CD4-positive, alpha-beta T cell treated with Interferon gamma for 1 hour (primary cell): Measurements from ENCODE around the gene TCF7L1.
"Not testable (repeated sequence)": the region's sequence is repeated elsewhere in the genome, so short reads cannot be mapped to it uniquely, and the experiment has no call there.

Experiments
- DNase-seq: peaks from one replicate; pipeline ENCODE4 v3.0.0-alpha.2; 2020

Gene TCF7L1

GRCh38 chr2:85132834-85133637 lies at the start of gene TCF7L1:
Gene TCF7L1 (plus strand): TSS chr2:85133392. CDS start chr2:85133685, 293 bp downstream.
- DNase-seq: peak; percentile 4

GRCh38 chr2:85085563-85085962 lies 47.6 kb upstream of the TCF7L1 start:
- no peak for DNase-seq

DNA sequence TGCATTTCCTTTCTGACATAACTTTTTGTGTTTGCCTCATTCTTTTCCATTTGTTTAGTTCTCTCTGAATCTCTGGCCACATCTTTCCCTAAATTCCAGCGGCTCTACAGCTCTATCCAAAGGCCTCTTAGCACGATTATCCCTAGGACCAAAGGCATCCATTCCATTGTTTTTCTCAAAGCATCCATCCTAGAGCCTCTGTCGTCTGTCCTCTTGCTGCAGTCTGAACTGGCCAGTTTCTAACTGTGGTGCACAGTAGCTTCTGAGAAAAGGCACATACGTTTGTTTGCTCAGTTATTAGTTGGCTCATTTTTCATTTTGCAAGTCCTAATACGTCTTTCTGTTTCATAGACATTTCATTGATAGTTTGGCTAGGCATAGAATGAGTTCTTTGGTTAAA lies 45.7 kb upstream of the TCF7L1 start:
- DNase-seq: no peak

DNA sequence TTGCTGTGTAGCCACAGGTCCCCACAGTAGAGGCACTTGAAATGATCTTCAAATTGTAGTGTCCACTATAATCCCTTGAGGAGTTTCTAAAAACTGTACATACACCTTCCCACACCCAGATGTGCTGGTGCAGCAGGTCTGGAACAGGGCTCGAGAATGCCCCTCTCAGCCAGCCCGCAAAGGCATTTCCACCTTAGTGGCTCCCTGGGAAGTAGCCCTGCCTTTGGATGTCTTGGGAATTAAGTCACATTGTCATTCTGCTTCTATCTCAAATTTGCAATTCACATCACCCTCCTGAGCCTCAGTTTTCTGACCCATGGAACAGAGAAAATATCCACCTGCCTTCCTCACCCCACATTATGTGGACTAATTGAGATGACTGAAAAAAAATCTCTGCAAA lies 44.3 kb upstream of the TCF7L1 start:
- no peak for DNase-seq

DNA sequence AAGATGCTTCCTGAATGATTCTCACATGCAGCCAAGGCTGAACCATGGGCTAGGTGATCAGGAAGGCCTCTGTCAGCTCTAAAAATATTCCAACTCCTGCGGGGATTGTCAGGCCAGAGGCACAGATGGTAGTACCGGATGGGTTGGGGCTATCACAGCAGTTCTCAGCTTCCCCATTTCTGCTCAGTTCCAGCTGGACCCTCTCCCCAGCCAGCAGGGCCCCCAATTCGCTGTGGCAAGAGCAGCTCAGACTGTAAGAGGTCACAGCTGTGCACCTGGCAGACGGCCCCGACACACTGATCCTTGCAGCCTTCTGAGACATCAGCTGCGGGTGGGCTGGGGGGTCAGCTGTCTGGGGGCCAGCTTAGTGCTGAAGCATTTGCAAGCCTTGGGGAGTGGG lies 43.6 kb upstream of the TCF7L1 start:
- no peak for DNase-seq

DNA sequence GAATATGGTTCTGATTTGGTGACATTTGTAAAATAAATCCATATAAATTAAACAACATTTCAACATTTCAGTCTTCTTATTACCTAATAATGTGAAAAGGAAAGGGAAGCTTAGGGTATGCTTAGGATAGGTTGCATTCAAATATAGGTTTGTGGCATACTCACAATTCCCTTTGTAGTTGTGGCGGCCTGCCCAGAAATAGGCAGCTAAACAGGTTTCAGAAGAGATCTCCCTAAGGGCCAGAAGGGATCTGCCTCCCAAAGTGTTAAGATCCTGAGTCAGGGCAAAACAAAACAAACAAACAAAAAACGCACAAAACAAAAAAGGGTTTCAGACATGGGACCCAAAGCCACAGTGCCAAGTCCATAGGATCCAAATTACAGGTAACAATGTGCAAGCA lies 41.4 kb upstream of the TCF7L1 start:
- no peak for DNase-seq

DNA sequence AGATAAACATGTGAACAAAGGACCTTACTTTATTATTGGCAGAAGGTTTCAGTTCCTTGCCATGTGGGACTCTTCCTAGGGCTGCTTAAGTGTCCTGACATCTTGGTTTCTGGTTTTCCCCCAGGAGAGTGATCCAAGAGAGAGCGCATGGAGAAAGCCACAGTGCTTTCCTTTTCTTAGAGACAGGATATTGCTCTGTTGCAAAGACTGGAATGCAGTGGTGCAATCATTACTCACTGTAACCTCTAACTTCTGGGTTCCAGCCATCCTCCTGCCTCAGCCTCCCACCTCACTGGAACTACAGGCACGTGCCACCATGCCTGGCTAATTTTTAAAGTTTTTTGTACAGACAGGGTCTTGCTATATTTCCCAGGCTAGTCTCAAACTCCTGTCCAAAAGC lies 38.1 kb upstream of the TCF7L1 start:
- DNase-seq: no peak

- DNase-seq: no peak
These were observed 36.6 kb upstream of the TCF7L1 start for GRCh38 chr2:85096616-85097015.

GRCh38 chr2:85104228-85104627 lies 29.0 kb upstream of the TCF7L1 start:
- DNase-seq: no peak

DNA sequence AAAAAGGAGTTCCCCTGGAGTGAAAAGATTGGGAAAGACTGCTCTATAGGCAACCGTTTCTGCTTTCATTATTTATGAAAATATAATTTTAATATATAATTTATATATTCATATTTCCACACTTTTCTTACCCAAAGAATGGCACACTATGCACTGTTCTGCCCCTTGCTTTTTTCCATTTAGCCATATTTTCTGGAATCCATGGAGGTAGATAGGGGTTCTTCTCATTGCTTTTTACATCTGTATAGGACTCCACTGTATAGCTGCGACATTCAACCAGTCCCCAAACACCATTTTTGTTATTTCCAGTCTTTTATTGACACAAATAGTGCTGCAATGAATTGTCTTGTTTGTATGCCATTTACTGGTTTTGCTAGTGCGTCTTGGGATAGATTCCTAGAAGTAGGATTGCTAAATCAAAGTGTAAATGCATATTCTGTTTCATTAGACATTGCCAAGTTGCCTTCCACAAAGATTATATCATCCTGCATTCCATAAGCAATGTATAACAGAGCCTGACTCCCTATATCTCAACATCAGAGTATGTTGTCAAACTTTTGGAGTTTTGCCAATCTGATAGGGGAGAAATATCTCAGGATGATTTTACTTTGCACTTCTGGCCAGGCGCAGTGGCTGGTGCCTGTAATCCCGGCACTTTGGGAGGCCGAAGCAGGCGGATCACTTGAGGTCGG lies 26.6 kb upstream of the TCF7L1 start:
- DNase-seq: no peak

GRCh38 chr2:85110991-85111560 lies 22.1 kb upstream of the TCF7L1 start:
- DNase-seq: no peak

DNA sequence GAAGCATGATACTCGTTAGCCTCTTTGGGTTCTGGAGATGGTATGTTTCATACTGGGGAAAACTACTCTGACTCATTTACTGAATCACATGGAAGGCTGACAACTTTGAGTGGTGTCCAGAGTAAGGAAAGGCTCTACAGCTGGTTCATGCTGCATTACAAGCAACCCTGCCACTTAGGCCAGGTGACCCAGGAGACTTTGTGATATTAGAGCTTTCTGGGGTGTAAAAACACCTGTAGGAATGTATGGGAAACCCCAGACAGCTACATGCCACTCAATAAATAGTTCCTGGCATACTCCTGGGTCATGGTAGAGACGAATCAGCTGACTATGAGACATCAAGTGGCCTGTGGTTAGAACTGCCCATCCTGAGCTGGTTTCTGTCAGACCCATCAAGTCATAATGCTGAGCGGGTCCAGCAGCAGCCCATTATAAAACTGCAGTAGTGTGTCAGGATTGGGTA lies 21.3 kb upstream of the TCF7L1 start:
- no peak for DNase-seq

GRCh38 chr2:85112906-85113625 lies 20.1 kb upstream of the TCF7L1 start:
- no peak for DNase-seq

- DNase-seq: no peak
These were observed 18.4 kb upstream of the TCF7L1 start for GRCh38 chr2:85114586-85115330.

- DNase-seq: no peak
These were observed 17.0 kb upstream of the TCF7L1 start for GRCh38 chr2:85116207-85116606.

DNA sequence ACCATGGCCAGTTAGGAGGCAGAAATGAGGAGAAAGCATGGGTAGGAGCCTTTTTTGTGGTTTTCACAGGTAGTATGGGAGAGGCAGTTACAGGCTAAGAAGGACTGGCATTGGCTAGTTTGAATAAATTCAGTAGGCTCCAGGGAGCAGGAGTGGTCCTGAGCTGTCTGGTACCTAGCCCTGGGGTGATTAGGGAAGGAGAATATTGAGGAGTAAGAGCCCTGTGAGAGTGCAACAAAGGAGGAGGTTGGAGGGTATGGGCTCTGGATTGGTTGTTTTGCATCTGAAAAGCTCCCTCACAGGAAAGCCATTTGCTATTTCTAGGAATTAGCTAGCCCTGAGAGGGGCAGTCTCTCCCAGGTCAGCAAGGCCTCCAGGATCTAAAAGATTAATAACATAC lies 13.3 kb upstream of the TCF7L1 start:
- DNase-seq: no peak

- DNase-seq: no peak
These were observed 12.8 kb upstream of the TCF7L1 start for GRCh38 chr2:85120363-85120762.

DNA sequence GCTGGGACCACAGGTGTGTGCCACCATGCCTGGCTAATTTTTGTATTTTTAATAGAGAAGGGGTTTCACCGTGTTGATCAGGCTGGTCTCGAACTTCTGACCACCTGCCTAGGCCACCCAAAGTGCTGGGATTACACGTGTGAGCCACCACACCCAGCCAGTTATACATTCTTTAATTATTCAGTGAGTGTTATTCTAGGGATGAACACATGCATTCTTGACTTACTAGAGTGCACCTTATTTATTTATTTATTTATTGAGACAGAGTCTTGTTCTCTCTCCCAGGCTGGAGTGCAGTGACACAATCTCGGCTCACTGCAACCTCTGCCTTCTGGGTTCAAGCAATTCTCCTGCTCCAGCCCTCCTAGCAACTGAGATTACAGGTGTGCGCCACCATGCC lies 6.7 kb upstream of the TCF7L1 start:
- DNase-seq: not testable (repeated sequence)

DNA sequence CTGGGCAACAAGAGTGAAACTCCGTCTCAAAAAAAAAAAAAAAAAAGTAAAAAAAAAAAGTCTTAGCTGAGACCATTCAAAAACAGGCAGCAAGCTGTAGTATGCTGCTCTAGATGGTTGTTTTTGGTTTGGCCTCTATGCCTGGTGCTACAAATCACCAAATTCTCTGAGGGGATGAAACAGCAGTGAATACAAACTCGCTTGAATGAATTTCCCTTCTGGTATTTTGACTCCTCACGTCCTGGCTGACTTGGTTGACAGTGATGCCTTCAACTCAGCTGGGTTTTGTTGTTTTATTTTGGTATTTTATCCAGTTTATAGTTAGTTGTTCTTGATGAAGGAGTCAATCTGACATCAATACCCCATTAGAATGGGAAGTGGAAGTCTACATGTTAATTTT lies 3.3 kb upstream of the TCF7L1 start:
- no peak for DNase-seq

DNA sequence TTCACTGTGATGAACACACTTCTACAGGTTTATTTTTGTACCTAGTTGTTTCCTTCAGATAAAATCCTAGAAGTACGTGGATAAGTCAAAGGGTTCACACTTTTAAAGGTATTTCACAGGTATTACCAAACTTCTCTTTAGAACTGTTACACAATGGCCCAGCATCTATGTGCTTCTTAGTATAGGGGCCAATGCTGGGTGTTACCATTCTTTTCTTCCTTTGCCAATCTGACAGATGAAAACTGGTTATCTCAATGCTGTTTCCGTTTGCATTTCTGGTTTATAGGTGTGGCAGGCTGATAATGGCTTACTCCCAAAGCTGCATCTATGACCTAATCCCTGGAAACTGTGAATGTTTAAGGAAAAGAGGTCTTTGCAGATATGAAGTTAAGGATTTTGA lies 2.8 kb upstream of the TCF7L1 start:
- no peak for DNase-seq

GRCh38 chr2:85131116-85131515 lies 2.1 kb upstream of the TCF7L1 start:
- DNase-seq: no peak

DNA sequence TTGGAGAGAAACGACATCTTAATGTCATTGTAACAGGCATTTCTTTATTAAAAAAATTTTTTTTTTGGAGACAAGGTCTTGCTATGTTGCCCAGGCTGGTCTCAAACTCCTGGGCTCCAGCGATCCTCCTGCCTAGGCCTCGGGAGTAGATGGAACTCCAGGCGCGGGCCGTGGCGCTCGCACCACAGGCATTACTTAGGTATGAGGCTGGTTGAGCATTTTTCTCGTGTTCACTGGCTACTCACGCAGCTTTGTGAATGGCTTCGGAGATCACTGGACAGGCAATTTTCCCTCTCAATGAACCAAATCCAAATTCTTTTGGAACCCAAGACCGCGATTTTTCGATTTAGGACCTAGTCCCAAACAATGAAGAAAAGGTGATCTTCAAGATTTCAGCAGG lies 795 bp upstream of the TCF7L1 start:
- no peak for DNase-seq
